GM18870 (cell line): ENCODE measurements around the gene PTTG1IP.
"Not testable (repeated sequence)": the region's sequence is repeated elsewhere in the genome, so short reads cannot be mapped to it uniquely, and the experiment has no call there.

Experiments
- ATAC-seq: cut with Tn5 transposase; IDR thresholded peaks from one replicate; pipeline ENCODE4 v1.9.1; 2021; ENCODE audit warnings: moderate library complexity; ENCODE audit not compliant: unreplicated experiment

Gene PTTG1IP

DNA sequence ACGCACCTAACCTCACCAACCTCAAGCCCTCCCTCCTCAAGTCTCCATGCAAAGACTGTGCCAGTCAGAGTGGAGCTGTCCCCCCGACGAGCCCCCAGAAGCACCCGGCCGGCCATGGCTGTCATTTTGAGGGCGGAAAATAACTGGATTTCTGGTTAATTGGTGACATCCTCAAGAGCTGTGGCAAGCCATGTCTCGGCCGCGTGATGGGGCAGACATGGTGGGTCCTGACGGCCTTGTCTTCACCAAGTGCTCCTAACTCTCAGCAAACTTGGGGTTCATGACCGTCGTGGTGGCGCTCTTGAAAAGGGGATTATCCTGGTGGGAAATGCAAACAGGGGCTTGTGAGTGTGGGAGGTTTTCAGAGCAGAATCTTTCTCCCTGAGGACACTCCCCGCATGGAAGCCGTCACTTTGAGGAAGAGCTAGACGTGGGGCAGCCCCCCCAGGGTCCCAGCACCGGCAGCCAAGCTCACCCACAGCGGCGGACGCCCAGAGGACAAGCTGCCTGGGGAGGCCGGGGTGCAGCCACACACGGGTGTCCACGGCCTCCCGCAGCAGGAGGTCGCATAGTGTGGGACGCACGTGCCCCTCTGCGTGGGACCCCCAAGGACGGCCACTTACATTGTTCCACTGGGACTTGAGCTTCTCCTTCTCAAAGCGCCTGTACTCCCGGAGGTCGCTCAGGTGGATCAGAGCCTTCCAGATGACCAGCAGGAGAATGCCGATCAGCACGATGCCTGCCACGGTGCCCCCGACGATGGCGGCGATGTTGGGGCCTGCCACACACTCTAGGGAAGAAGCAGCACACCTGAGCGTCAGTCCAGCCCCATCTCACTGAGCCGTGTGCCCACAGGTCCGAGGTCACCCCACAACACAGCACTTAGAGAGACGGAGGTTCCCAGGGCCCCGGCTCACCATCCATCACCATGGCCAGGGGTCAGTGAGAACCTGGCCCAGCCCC is 12.9 kb upstream of the PTTG1IP start:
- no peak for ATAC-seq

- ATAC-seq, result no peak
Observed at GRCh38 chr21:44885615-44886014, 12.1 kb upstream of the PTTG1IP start.

DNA sequence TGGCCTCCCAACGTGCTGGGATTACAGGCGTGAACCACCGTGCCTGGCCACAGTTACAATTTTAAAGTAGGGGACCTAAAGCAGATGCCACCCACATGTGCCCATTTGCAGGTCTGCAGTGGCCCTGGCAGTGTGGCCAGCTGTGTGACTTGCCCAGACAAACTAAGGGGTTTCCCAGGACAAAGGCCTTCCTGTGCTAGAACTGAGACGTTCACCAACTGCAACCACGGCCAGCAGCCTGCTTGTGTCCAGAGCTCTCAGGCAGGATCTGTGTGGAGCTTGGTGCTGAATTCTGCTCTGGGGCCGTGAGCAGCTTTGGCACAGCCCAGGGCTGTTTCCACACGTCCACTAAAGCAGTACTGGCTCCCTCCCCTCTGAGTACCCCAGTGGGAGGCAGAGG is 10.6 kb upstream of the PTTG1IP start:
- ATAC-seq, result no peak

DNA sequence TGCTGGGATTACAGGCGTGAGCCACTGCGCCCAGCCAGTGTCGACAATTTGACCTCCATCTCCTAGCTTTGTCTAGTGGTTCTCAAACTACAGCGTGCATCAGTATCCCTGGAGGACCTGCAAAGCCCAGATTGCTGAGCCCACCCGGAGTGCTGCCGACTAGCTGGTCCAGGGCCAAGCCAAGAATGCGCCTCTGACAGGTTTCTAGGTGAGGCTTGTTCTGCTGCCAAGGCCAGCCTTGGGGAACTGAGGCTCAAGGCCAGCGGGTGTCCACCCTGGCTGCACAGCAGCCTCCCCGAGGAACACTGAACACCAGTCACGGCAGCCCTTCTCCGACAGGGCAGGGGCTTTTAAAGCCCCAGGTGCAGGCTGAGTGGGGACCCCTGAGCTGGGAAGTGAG is 9.8 kb upstream of the PTTG1IP start:
- no peak for ATAC-seq

GRCh38 chr21:44881198-44881872 is 7.8 kb upstream of the PTTG1IP start:
- no peak for ATAC-seq

- ATAC-seq, result no peak
Observed at GRCh38 chr21:44880405-44881197, 7.1 kb upstream of the PTTG1IP start.

- not testable (repeated sequence) for ATAC-seq
Observed at GRCh38 chr21:44879238-44879637, 5.7 kb upstream of the PTTG1IP start.

GRCh38 chr21:44878053-44878982 is 4.8 kb upstream of the PTTG1IP start:
- ATAC-seq, result no peak

GRCh38 chr21:44876849-44877575 is 3.5 kb upstream of the PTTG1IP start:
- no peak for ATAC-seq

GRCh38 chr21:44875316-44875700 is 1.8 kb upstream of the PTTG1IP start:
- no peak for ATAC-seq

DNA sequence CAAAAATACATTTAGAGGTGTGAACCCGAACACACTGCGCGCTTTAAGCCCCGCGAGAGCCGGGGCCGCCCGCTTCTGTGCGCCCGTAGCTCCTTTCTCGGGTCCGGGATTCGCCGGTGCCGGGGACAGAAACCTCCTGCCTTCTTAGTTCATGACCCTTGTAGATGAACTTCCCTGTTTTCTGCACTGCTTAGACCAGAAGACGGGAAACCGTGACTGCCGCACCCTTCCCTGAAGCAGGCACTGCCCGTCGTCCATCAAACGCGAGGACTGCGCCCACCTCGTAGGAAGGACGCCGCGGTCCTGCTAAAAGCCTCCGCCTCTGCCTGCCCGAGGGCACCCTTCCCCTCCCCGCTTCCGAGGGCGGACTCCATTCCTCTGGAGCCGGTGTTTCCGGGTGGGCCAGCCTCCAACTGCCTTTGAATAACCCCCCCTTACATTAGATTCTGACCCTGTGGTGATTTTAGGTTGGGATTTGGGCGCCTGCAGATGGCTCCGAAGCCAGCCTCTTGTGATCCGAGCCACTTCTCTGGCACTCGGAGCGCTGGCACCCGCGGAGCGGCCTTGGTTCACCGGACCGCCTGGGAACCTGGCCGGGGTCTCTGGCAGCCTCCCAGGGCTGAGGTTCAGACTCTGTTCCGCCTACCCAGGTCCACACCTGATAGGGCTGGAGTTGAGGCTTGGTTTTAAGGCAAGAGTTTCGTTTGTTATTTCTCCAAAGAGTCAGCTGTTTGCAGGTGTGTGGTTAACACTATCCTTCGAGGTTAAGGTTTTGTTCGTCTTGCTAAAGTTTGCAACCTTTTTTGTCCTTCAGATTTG is 1.2 kb upstream of the PTTG1IP start:
- ATAC-seq, result peak; percentile 19

GRCh38 chr21:44874240-44874496 is 678 bp upstream of the PTTG1IP start:
- no peak for ATAC-seq

- ATAC-seq, result no peak
Observed at GRCh38 chr21:44872649-44873355, 688 bp downstream of the PTTG1IP start.

- ATAC-seq, result no peak
Observed at GRCh38 chr21:44872323-44872648, 1.2 kb downstream of the PTTG1IP start.

GRCh38 chr21:44871576-44872269 is 1.8 kb downstream of the PTTG1IP start:
- no peak for ATAC-seq

DNA sequence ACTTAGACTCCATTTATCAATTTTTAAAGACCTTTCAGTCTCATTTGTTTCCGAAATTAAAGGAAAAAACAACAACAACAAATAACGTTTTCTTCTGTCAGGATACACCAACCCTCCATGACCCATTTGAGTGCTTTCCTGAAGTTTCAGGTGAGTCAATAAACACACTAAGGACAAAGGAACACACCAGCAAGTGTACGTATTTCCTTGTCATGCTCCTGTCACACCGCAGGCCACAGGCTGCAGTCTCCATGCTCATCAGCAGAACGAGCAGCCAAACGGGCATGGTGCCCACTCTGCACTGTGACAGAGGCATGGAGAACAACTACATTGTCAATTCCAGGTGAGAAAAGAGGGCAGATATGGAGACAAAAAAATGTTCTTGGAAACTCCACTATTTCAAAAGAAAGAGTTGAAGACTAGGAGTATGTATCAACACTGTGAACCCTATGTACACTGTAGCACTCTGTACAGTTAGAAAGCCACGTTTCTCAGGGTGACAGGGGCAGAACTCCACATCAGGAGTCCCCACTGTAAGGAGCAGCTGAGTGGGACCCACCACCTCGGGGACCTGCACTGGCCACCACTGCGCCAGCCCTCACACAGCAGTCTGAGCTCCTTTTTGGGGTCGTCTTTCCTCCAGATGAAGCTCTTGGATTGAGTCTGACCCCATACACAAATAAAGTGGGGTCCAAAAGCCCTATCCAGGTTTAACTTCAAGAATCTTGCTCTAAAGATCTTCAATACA is 2.6 kb downstream of the PTTG1IP start:
- ATAC-seq, result no peak
